Measurements from ENCODE around the gene CTDSPL. TPM values are rescaled to one million over a fixed set of nuclear protein-coding genes. Genes with fewer than 3 reads are reported as not detected.

CTDSPL gene
- total RNA-seq, 6 experiments from 2014 or later, result 30.3 to 38.8 (median 36.2) TPM

GRCh38 chr3:37946531-37946889 is 84.8 kb downstream of the CTDSPL start:
- Mint-ChIP-seq H3K27ac (peak overlapping the region; percentile 85), H3K36me3 (ENCODE audit: low read depth) (peaks cover 24% of the 10 kb centered on the region), H3K27me3 (ENCODE audit: insufficient read depth) (no peaks in the 10 kb centered on the region), H3K4me1 (ENCODE audit: low read depth) (peaks cover 38% of the 10 kb centered on the region), H3K4me3 (peak overlapping the region; percentile 61), H3K9me3 (no peaks in the 10 kb centered on the region)
- DNase-seq, result no peak
- TF ChIP-seq CTCF (IDR thresholded peaks at IDR 0.05), result no peak

GRCh38 chr3:37949866-37950265 is 88.2 kb downstream of the CTDSPL start:
- H3K27ac Mint-ChIP-seq, result no peak overlapping the region
- H3K4me1 Mint-ChIP-seq (ENCODE audit: low read depth), result peaks cover 34% of the 10 kb centered on the region
- H3K36me3 Mint-ChIP-seq (ENCODE audit: low read depth), result peaks cover 44% of the 10 kb centered on the region
- DNase-seq, result no peak
- peaks cover 15% of the 10 kb centered on the region for H3K9me3 Mint-ChIP-seq
- TF ChIP-seq CTCF (IDR thresholded peaks at IDR 0.05), result no peak
- no peaks in the 10 kb centered on the region for H3K27me3 Mint-ChIP-seq (ENCODE audit: insufficient read depth)
- no peak overlapping the region for H3K4me3 Mint-ChIP-seq

- Mint-ChIP-seq H3K9me3 (peaks cover 15% of the 10 kb centered on the region), H3K27me3 (ENCODE audit: insufficient read depth) (no peaks in the 10 kb centered on the region), H3K27ac (no peak overlapping the region), H3K36me3 (ENCODE audit: low read depth) (peaks cover 48% of the 10 kb centered on the region), H3K4me1 (ENCODE audit: low read depth) (peaks cover 20% of the 10 kb centered on the region; the same call in 1 of the 2 replicates), H3K4me3 (no peak overlapping the region)
- no peak for TF ChIP-seq CTCF (IDR thresholded peaks at IDR 0.05)
- no peak for DNase-seq
These were observed 90.9 kb downstream of the CTDSPL start for GRCh38 chr3:37952564-37952963.

- peaks cover 20% of the 10 kb centered on the region; the same call in 1 of the 2 replicates for H3K4me1 Mint-ChIP-seq (ENCODE audit: low read depth)
- TF ChIP-seq CTCF (IDR thresholded peaks at IDR 0.05), result no peak
- no peak for DNase-seq
- no peak overlapping the region for H3K27ac Mint-ChIP-seq
- peaks cover 15% of the 10 kb centered on the region for H3K9me3 Mint-ChIP-seq
- H3K4me3 Mint-ChIP-seq, result no peak overlapping the region
- peaks cover 52% of the 10 kb centered on the region for H3K36me3 Mint-ChIP-seq (ENCODE audit: low read depth)
- no peaks in the 10 kb centered on the region for H3K27me3 Mint-ChIP-seq (ENCODE audit: insufficient read depth)
These were observed 91.5 kb downstream of the CTDSPL start for GRCh38 chr3:37953226-37953625.

- DNase-seq, result no peak
- Mint-ChIP-seq H3K9me3 (peaks cover 15% of the 10 kb centered on the region), H3K27ac (no peak overlapping the region), H3K36me3 (ENCODE audit: low read depth) (peaks cover 52% of the 10 kb centered on the region), H3K4me1 (ENCODE audit: low read depth) (peaks cover 20% of the 10 kb centered on the region; the same call in 1 of the 2 replicates), H3K4me3 (no peak overlapping the region), H3K27me3 (ENCODE audit: insufficient read depth) (no peaks in the 10 kb centered on the region)
- TF ChIP-seq CTCF (IDR thresholded peaks at IDR 0.05), result no peak
These were observed 92.2 kb downstream of the CTDSPL start for GRCh38 chr3:37953707-37954394.

Data from HFFc6 (cell line).